Measurements from ENCODE around the gene P2RX7. TPM values are rescaled to one million over a fixed set of nuclear protein-coding genes. Genes with fewer than 3 reads are reported as not detected.

P2RX7 gene
- total RNA-seq, 3 donors from 2014 or later: 1.0 to 10.9 (median 1.4) TPM

- H3K9me3 ChIP-seq: no peaks in the 10 kb centered on the region
- ATAC-seq (no peak), DNase-seq (no peak)
- no peak overlapping the region for H3K4me3 ChIP-seq
- no peaks in the 10 kb centered on the region for H3K4me1 ChIP-seq (ENCODE audit: low read depth)
- TF ChIP-seq CTCF (IDR thresholded peaks at IDR 0.05): no peak
- no peaks in the 10 kb centered on the region for H3K36me3 ChIP-seq (ENCODE audit: low read depth)
- intact Hi-C loops (cut with DNase I, micrococcal nuclease): no loop called here
Observed at GRCh38 chr12:121123488-121123887, 9.2 kb upstream of the P2RX7 start.

- no peak overlapping the region for H3K4me3 ChIP-seq
- H3K4me1 ChIP-seq (ENCODE audit: low read depth): no peaks in the 10 kb centered on the region
- ATAC-seq (peak; percentile 61), DNase-seq (no peak)
- no peak for TF ChIP-seq CTCF (IDR thresholded peaks at IDR 0.05)
- no peaks in the 10 kb centered on the region for H3K9me3 ChIP-seq
- H3K36me3 ChIP-seq (ENCODE audit: low read depth): no peaks in the 10 kb centered on the region
- intact Hi-C loops (cut with DNase I, micrococcal nuclease): no loop called here
Observed at GRCh38 chr12:121124402-121125109, 8.1 kb upstream of the P2RX7 start.

- TF ChIP-seq CTCF (IDR thresholded peaks at IDR 0.05): no peak
- Histone ChIP-seq H3K4me3 (no peak overlapping the region), H3K4me1 (ENCODE audit: low read depth) (peaks cover 2% of the 10 kb centered on the region), H3K36me3 (ENCODE audit: low read depth) (no peaks in the 10 kb centered on the region), H3K9me3 (no peaks in the 10 kb centered on the region)
- ATAC-seq (no peak), DNase-seq (no peak)
- intact Hi-C loops (cut with DNase I, micrococcal nuclease): no loop called here
Observed at GRCh38 chr12:121127501-121127900, 5.2 kb upstream of the P2RX7 start.

GRCh38 chr12:121128908-121129810, 3.5 kb upstream of the P2RX7 start:
- DNase-seq: peak; percentile 71 to 85 (median 79)
- H3K4me1 ChIP-seq (ENCODE audit: low read depth): peaks cover 15% of the 10 kb centered on the region
- intact Hi-C loops (cut with DNase I, micrococcal nuclease): no loop called here
- no peak overlapping the region for H3K4me3 ChIP-seq
- no peaks in the 10 kb centered on the region for H3K9me3 ChIP-seq
- TF ChIP-seq CTCF (IDR thresholded peaks at IDR 0.05): no peak
- no peaks in the 10 kb centered on the region for H3K36me3 ChIP-seq (ENCODE audit: low read depth)
- ATAC-seq: peak; percentile 67

GRCh38 chr12:121129811-121130147, 2.9 kb upstream of the P2RX7 start:
- H3K9me3 ChIP-seq: no peaks in the 10 kb centered on the region
- no peak overlapping the region for H3K4me3 ChIP-seq
- no peaks in the 10 kb centered on the region for H3K36me3 ChIP-seq (ENCODE audit: low read depth)
- no peak for ATAC-seq
- H3K4me1 ChIP-seq (ENCODE audit: low read depth): peaks cover 17% of the 10 kb centered on the region
- no peak for DNase-seq
- TF ChIP-seq CTCF (IDR thresholded peaks at IDR 0.05): no peak
- intact Hi-C loops (cut with DNase I, micrococcal nuclease): no loop called here
